Endothelial cell of umbilical vein (primary cell): ENCODE data around the gene SIX4.

Experiments used
- EZH2 ChIP-seq: IDR thresholded peaks from 2 replicates; pipeline ENCODE4 v1.6.1; 2012; ENCODE audit warnings: borderline replicate concordance, low read depth, mild to moderate bottlenecking, moderate library complexity, low read length, inconsistent platforms; ENCODE audit not compliant: severe bottlenecking
- MYC ChIP-seq: IDR thresholded peaks from one replicate; pipeline ENCODE4 v1.6.1; 2011; ENCODE audit warnings: mild to moderate bottlenecking, low read depth, low read length
- POLR2A ChIP-seq: IDR thresholded peaks from 2 replicates; pipeline ENCODE4 v1.6.1; 2012; ENCODE audit warnings: low read depth, mild to moderate bottlenecking, control low read depth, low read length
- POLR2AphosphoS5 ChIP-seq: IDR thresholded peaks from 2 replicates; pipeline ENCODE4 v1.6.1; 2012; ENCODE audit warnings: low read depth, mild to moderate bottlenecking, control low read depth, low read length, moderate library complexity; ENCODE audit not compliant: insufficient read depth
- TF ChIP-seq, protein P1 (sequence below), 2 donors: IDR thresholded peaks; 1 replicate in 1 of 2; 2 replicates in 1 of 2; pipeline ENCODE4 v1.5.1; 2011; ENCODE audit warnings: low read length in 2 of 2, mild to moderate bottlenecking in 2 of 2, moderate library complexity in 2 of 2, control low read depth in 1 of 2, inconsistent platforms in 1 of 2, low read depth in 1 of 2; ENCODE audit not compliant: insufficient read depth in 1 of 2; ENCODE audit errors: extremely low read depth in 1 of 2

DNA sequence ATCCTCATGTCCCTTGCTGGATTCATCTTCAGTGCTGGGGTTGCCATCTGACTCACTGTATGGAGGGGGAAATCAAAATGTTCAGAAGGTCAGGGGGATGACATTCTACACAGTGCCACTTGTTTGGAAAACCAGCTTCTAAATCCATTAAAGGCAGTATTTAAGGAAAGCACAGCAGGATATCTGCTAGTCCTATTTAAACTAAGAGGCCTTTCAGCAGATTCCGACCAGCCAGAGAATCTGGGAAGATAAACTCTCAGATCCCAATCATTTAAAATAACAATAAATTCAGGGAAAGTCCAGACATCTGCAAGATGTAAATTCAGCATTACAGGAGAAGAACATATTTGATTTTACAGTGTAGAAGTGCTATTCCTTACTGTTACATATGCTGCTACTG, 3.8 kb downstream of the SIX4 start:
- TF ChIP-seq, protein P1, sequence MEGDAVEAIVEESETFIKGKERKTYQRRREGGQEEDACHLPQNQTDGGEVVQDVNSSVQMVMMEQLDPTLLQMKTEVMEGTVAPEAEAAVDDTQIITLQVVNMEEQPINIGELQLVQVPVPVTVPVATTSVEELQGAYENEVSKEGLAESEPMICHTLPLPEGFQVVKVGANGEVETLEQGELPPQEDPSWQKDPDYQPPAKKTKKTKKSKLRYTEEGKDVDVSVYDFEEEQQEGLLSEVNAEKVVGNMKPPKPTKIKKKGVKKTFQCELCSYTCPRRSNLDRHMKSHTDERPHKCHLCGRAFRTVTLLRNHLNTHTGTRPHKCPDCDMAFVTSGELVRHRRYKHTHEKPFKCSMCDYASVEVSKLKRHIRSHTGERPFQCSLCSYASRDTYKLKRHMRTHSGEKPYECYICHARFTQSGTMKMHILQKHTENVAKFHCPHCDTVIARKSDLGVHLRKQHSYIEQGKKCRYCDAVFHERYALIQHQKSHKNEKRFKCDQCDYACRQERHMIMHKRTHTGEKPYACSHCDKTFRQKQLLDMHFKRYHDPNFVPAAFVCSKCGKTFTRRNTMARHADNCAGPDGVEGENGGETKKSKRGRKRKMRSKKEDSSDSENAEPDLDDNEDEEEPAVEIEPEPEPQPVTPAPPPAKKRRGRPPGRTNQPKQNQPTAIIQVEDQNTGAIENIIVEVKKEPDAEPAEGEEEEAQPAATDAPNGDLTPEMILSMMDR (IDR thresholded peaks at IDR 0.05; ENCODE audit: extremely low read depth in 1 of 2, insufficient read depth in 1 of 2, low read depth in 1 of 2, low read length in 2 of 2), result no peak
- TF ChIP-seq POLR2A (no peak), EZH2 (no peak), POLR2AphosphoS5 (no peak), MYC (no peak)
